HepG2 (cell line): Measurements from ENCODE around the gene TUBA4A.

Experiments
- ATM ChIP-seq: fragments of 450-650 bp; IDR thresholded peaks from 2 replicates; pipeline ENCODE4 v1.7.1; 2017; ENCODE audit warnings: mild to moderate bottlenecking, borderline replicate concordance
- HDAC1 ChIP-seq: sonication (generic); formaldehyde crosslinking; IDR thresholded peaks from 2 replicates; pipeline ENCODE4 v1.5.1; 2020; ENCODE audit warnings: mild to moderate bottlenecking, missing genetic modification reagents
- MTA1 ChIP-seq: sonication (generic); formaldehyde crosslinking; IDR thresholded peaks from 2 replicates; pipeline ENCODE4 v1.4.0; 2020; ENCODE audit warnings: missing genetic modification reagents, mild to moderate bottlenecking, borderline replicate concordance
- POLR2A ChIP-seq, 2 experiments: IDR thresholded peaks; 2 replicates each; pipeline ENCODE4 v1.6.1; 2011; ENCODE audit warnings: low read depth in 2 of 2, low read length in 2 of 2, mild to moderate bottlenecking in 1 of 2, moderate library complexity in 1 of 2; ENCODE audit not compliant: insufficient read depth in 1 of 2
- PTBP1 ChIP-seq: fragments of 200-400 bp; formaldehyde crosslinking; IDR thresholded peaks from 2 replicates; pipeline ENCODE4 v1.6.1; 2018; ENCODE audit warnings: low read length, low read depth; ENCODE audit not compliant: poor library complexity, severe bottlenecking
- U2AF1 ChIP-seq: fragments of 200-400 bp; formaldehyde crosslinking; optimal IDR thresholded peaks from 2 replicates; pipeline ENCODE3; 2017; ENCODE audit warnings: mild to moderate bottlenecking, low read depth, low read length
- ZNF703 ChIP-seq: sonication (generic); formaldehyde crosslinking; IDR thresholded peaks from 2 replicates; pipeline ENCODE4 v1.5.1; 2020; ENCODE audit warnings: missing genetic modification reagents, mild to moderate bottlenecking, moderate library complexity, borderline replicate concordance
- TF ChIP-seq, protein P1 (sequence below): sonication (generic); formaldehyde crosslinking; IDR thresholded peaks from 2 replicates; pipeline ENCODE4 v1.8.1; 2023; ENCODE audit warnings: missing genetic modification reagents, mild to moderate bottlenecking, borderline replicate concordance
- TF ChIP-seq, protein P2 (sequence below): sonication (generic); formaldehyde crosslinking; IDR thresholded peaks from 2 replicates; pipeline ENCODE4 v1.4.0; 2020; ENCODE audit warnings: missing genetic modification reagents
- TF ChIP-seq, protein P3 (sequence below): sonication (generic); formaldehyde crosslinking; IDR thresholded peaks from 2 replicates; pipeline ENCODE4 v1.9.0; 2021; ENCODE audit warnings: missing genetic modification reagents, mild to moderate bottlenecking, borderline replicate concordance
- TF ChIP-seq, protein P4 (sequence below): sonication (generic); formaldehyde crosslinking; IDR thresholded peaks from 2 replicates; pipeline ENCODE4 v1.4.0; 2020; ENCODE audit warnings: missing genetic modification reagents
- TF ChIP-seq, protein P5 (sequence below): sonication (generic); formaldehyde crosslinking; IDR thresholded peaks from 2 replicates; pipeline ENCODE4 v1.5.1; 2020; ENCODE audit warnings: missing genetic modification reagents, mild to moderate bottlenecking, borderline replicate concordance
- TF ChIP-seq, protein P6 (sequence below): sonication (generic); formaldehyde crosslinking; IDR thresholded peaks from 2 replicates; pipeline ENCODE4 v1.5.1; 2020; ENCODE audit warnings: mild to moderate bottlenecking, missing genetic modification reagents

DNA sequence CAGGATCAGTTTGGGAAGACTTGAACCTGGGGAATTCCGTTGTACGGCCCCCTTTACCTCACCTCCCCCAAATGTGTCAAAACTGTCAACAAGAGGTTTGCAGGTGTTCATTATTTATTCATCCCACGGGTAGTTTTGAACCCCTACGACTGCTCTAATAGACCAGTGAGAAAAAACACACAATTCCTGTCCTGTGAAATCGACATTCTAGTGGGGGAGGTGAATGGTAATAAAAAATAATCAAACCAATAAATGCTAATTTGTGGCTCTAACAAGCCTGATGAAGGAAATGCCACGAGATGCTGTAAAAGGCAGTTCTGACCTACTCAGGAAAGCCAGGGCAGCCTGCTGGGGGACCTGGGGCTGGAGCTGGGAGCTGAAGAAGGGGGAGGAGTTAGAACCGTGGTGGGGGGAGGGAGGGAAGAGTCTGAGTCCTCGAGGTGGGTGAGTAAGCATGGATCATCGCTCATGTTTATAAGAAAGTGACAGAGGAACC, 25.0 kb upstream of the TUBA4A start:
- TF ChIP-seq, protein P1, sequence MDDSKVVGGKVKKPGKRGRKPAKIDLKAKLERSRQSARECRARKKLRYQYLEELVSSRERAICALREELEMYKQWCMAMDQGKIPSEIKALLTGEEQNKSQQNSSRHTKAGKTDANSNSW: no peak
- TF ChIP-seq PTBP1: no peak
- TF ChIP-seq MTA1 (CRISPR knock-in tag): no peak; the same call in 1 of the 2 replicates
- TF ChIP-seq HDAC1 (CRISPR knock-in tag): no peak
- TF ChIP-seq, protein P2, sequence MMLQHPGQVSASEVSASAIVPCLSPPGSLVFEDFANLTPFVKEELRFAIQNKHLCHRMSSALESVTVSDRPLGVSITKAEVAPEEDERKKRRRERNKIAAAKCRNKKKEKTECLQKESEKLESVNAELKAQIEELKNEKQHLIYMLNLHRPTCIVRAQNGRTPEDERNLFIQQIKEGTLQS (CRISPR knock-in tag): no peak
- TF ChIP-seq, protein P3, sequence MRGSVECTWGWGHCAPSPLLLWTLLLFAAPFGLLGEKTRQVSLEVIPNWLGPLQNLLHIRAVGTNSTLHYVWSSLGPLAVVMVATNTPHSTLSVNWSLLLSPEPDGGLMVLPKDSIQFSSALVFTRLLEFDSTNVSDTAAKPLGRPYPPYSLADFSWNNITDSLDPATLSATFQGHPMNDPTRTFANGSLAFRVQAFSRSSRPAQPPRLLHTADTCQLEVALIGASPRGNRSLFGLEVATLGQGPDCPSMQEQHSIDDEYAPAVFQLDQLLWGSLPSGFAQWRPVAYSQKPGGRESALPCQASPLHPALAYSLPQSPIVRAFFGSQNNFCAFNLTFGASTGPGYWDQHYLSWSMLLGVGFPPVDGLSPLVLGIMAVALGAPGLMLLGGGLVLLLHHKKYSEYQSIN (CRISPR knock-in tag): no peak
- no peak for TF ChIP-seq ATM
- TF ChIP-seq, protein P4, sequence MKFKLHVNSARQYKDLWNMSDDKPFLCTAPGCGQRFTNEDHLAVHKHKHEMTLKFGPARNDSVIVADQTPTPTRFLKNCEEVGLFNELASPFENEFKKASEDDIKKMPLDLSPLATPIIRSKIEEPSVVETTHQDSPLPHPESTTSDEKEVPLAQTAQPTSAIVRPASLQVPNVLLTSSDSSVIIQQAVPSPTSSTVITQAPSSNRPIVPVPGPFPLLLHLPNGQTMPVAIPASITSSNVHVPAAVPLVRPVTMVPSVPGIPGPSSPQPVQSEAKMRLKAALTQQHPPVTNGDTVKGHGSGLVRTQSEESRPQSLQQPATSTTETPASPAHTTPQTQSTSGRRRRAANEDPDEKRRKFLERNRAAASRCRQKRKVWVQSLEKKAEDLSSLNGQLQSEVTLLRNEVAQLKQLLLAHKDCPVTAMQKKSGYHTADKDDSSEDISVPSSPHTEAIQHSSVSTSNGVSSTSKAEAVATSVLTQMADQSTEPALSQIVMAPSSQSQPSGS (CRISPR knock-in tag): no peak
- TF ChIP-seq, protein P5, sequence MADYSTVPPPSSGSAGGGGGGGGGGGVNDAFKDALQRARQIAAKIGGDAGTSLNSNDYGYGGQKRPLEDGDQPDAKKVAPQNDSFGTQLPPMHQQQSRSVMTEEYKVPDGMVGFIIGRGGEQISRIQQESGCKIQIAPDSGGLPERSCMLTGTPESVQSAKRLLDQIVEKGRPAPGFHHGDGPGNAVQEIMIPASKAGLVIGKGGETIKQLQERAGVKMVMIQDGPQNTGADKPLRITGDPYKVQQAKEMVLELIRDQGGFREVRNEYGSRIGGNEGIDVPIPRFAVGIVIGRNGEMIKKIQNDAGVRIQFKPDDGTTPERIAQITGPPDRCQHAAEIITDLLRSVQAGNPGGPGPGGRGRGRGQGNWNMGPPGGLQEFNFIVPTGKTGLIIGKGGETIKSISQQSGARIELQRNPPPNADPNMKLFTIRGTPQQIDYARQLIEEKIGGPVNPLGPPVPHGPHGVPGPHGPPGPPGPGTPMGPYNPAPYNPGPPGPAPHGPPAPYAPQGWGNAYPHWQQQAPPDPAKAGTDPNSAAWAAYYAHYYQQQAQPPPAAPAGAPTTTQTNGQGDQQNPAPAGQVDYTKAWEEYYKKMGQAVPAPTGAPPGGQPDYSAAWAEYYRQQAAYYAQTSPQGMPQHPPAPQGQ (CRISPR knock-in tag): no peak
- TF ChIP-seq POLR2A (IDR thresholded peaks at IDR 0.05; ENCODE audit: insufficient read depth in 1 of 2, low read depth in 2 of 2, low read length in 2 of 2): no peak
- TF ChIP-seq, protein P6, sequence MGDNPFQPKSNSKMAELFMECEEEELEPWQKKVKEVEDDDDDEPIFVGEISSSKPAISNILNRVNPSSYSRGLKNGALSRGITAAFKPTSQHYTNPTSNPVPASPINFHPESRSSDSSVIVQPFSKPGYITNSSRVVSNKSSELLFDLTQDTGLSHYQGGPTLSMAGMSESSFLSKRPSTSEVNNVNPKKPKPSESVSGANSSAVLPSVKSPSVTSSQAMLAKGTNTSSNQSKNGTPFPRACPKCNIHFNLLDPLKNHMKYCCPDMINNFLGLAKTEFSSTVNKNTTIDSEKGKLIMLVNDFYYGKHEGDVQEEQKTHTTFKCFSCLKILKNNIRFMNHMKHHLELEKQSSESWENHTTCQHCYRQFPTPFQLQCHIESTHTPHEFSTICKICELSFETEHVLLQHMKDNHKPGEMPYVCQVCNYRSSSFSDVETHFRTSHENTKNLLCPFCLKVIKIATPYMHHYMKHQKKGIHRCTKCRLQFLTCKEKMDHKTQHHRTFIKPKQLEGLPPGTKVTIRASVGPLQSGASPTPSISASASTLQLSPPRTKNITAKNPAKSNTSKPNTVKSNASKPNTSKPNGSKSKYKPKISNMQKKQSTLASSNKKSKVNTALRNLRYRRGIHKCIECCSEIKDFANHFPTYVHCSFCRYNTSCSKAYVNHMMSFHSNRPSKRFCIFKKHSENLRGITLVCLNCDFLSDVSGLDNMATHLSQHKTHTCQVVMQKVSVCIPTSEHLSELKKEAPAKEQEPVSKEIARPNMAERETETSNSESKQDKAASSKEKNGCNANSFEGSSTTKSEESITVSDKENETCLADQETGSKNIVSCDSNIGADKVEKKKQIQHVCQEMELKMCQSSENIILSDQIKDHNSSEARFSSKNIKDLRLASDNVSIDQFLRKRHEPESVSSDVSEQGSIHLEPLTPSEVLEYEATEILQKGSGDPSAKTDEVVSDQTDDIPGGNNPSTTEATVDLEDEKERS (CRISPR knock-in tag): no peak
- TF ChIP-seq ZNF703 (CRISPR knock-in tag): no peak
- no peak for TF ChIP-seq U2AF1
